HEK293 (cell line): ENCODE results near the gene TMEM213.

ENCODE experiments used
- CTCF ChIA-PET: fragments of 350-600 bp; formaldehyde crosslinking; extraction: SDS; loops from one replicate; lab custom pipeline; 2021; ENCODE audit warnings: antibody characterized with exemption; lab: Yijun Ruan, JAX
- POLR2A ChIA-PET: fragments of 300-600 bp; formaldehyde crosslinking; extraction: SDS; loops from one replicate; lab custom pipeline; 2020; ENCODE audit warnings: antibody characterized with exemption, inconsistent platforms; lab: Yijun Ruan, JAX
- H3K27ac ChIP-seq: fragments of 200-500 bp; sonication (Bioruptor generic); 2 replicates; pipeline ENCODE4 v1.5.1; 2014; ENCODE audit warnings: low read depth, low read length, control low read depth, inconsistent platforms; ENCODE audit errors: extremely low read depth
- H3K36me3 ChIP-seq, 2 experiments: fragments of 200-500 bp in 1 of 2; sonication (Bioruptor generic) in 1 of 2; 1 replicate in 1 of 2; 2 replicates in 1 of 2; pipeline ENCODE4 v1.5.1; 2014 to 2017; ENCODE audit warnings: inconsistent platforms in 2 of 2, low read length in 2 of 2; ENCODE audit not compliant: control insufficient read depth in 2 of 2, insufficient read depth in 1 of 2
- H3K4me1 ChIP-seq: fragments of 200-500 bp; sonication (Bioruptor generic); 2 replicates; pipeline ENCODE4 v1.5.1; 2014; ENCODE audit warnings: mild to moderate bottlenecking, low read length, inconsistent platforms; ENCODE audit not compliant: control insufficient read depth, insufficient read depth
- H3K4me3 ChIP-seq: 2 replicates; pipeline ENCODE4 v1.5.1; 2011; ENCODE audit warnings: low read depth, mild to moderate bottlenecking, control low read depth, low read length, moderate library complexity
- H3K9me3 ChIP-seq: fragments of 200-500 bp; sonication (Bioruptor generic); 2 replicates; pipeline ENCODE4 v1.5.1; 2014; ENCODE audit warnings: low read depth, low read length, inconsistent platforms; ENCODE audit not compliant: control insufficient read depth, insufficient read depth
- BCL11B ChIP-seq: fragments of 450-650 bp; formaldehyde crosslinking; IDR thresholded peaks from 2 replicates; pipeline ENCODE4 v1.5.1; 2016; ENCODE audit warnings: low read depth, missing biosample characterization, missing genetic modification characterization
- KLF1 ChIP-seq: fragments of 450-650 bp; formaldehyde crosslinking; IDR thresholded peaks from 2 replicates; pipeline ENCODE4 v1.5.1; 2016; ENCODE audit warnings: missing biosample characterization, missing genetic modification characterization
- MZF1 ChIP-seq: fragments of 450-650 bp; formaldehyde crosslinking; IDR thresholded peaks from 2 replicates; pipeline ENCODE4 v1.5.1; 2017; ENCODE audit warnings: missing biosample characterization, missing genetic modification characterization, borderline replicate concordance
- OSR2 ChIP-seq: fragments of 450-650 bp; formaldehyde crosslinking; IDR thresholded peaks from 2 replicates; pipeline ENCODE4 v1.5.1; 2016; ENCODE audit warnings: missing biosample characterization, missing genetic modification characterization
- OVOL3 ChIP-seq: fragments of 450-650 bp; formaldehyde crosslinking; IDR thresholded peaks from 2 replicates; pipeline ENCODE4 v1.5.1; 2016; ENCODE audit warnings: missing biosample characterization, missing genetic modification characterization
- REPIN1 ChIP-seq: fragments of 450-650 bp; formaldehyde crosslinking; IDR thresholded peaks from 2 replicates; pipeline ENCODE4 v1.5.1; 2017; ENCODE audit warnings: missing biosample characterization, missing genetic modification characterization, low read depth
- SCRT2 ChIP-seq: fragments of 450-650 bp; formaldehyde crosslinking; IDR thresholded peaks from 2 replicates; pipeline ENCODE4 v1.5.1; 2016; ENCODE audit warnings: missing biosample characterization, missing genetic modification characterization
- YY2 ChIP-seq: fragments of 450-650 bp; formaldehyde crosslinking; IDR thresholded peaks from 2 replicates; pipeline ENCODE4 v1.5.1; 2016; ENCODE audit warnings: missing biosample characterization, missing genetic modification characterization
- ZBTB10 ChIP-seq: fragments of 450-650 bp; formaldehyde crosslinking; IDR thresholded peaks from 2 replicates; pipeline ENCODE4 v1.5.1; 2016; ENCODE audit warnings: missing biosample characterization, missing genetic modification characterization
- ZFP37 ChIP-seq: fragments of 450-650 bp; formaldehyde crosslinking; IDR thresholded peaks from 2 replicates; pipeline ENCODE4 v1.5.1; 2016; ENCODE audit warnings: missing biosample characterization, missing genetic modification characterization
- ZNF169 ChIP-seq: fragments of 450-650 bp; formaldehyde crosslinking; IDR thresholded peaks from 2 replicates; pipeline ENCODE4 v1.5.1; 2016; ENCODE audit warnings: missing biosample characterization, missing genetic modification characterization
- ZNF175 ChIP-seq: fragments of 450-650 bp; formaldehyde crosslinking; IDR thresholded peaks from 2 replicates; pipeline ENCODE4 v1.5.1; 2016; ENCODE audit warnings: missing biosample characterization, missing genetic modification characterization
- ZNF239 ChIP-seq: fragments of 450-650 bp; formaldehyde crosslinking; IDR thresholded peaks from 2 replicates; pipeline ENCODE4 v1.5.1; 2016; ENCODE audit warnings: missing biosample characterization, missing genetic modification characterization
- ZNF266 ChIP-seq: fragments of 450-650 bp; formaldehyde crosslinking; IDR thresholded peaks from 2 replicates; pipeline ENCODE4 v1.5.1; 2016; ENCODE audit warnings: missing biosample characterization, missing genetic modification characterization, low read depth
- ZNF473 ChIP-seq: fragments of 450-650 bp; formaldehyde crosslinking; IDR thresholded peaks from 2 replicates; pipeline ENCODE4 v1.5.1; 2017; ENCODE audit warnings: missing biosample characterization, missing genetic modification characterization
- ZNF488 ChIP-seq: fragments of 450-650 bp; formaldehyde crosslinking; IDR thresholded peaks from 2 replicates; pipeline ENCODE4 v1.5.1; 2016; ENCODE audit warnings: missing biosample characterization, missing genetic modification characterization
- ZNF548 ChIP-seq: fragments of 450-650 bp; formaldehyde crosslinking; IDR thresholded peaks from 2 replicates; pipeline ENCODE4 v1.5.1; 2016; ENCODE audit warnings: missing biosample characterization, missing genetic modification characterization
- ZNF792 ChIP-seq: fragments of 450-650 bp; formaldehyde crosslinking; IDR thresholded peaks from 2 replicates; pipeline ENCODE4 v1.5.1; 2016; ENCODE audit warnings: missing biosample characterization, missing genetic modification characterization
- TF ChIP-seq, protein P1 (sequence below): fragments of 450-650 bp; formaldehyde crosslinking; IDR thresholded peaks from 2 replicates; pipeline ENCODE4 v1.5.1; 2016; ENCODE audit warnings: missing biosample characterization, missing genetic modification characterization

Gene TMEM213

DNA sequence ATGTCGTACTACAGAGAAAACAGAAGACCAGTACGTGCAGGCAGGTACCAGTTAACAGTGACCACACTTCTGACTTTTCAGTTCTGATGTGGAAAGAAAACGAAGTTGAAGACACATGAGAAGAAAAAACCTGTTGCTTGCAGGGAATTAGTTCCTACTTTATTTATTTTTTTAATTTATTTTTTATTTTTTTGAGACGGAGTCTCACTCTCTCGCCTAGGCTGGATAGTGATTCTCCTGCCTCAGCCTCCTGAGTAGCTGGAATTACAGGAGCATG is 74.0 kb downstream of the TMEM213 start:
- no peaks in the 10 kb centered on the region for H3K4me1 ChIP-seq
- TF ChIP-seq YY2 (tag by site-specific recombination) (no peak), ZNF792 (tag by site-specific recombination) (no peak), ZNF548 (tag by site-specific recombination) (no peak), ZNF473 (tag by site-specific recombination) (no peak), MZF1 (tag by site-specific recombination) (no peak), SCRT2 (tag by site-specific recombination) (peak; percentile 69), OVOL3 (tag by site-specific recombination) (no peak)
- POLR2A ChIA-PET: no interaction called here
- H3K36me3 ChIP-seq: peaks cover 4 to 31% of the 10 kb centered on the region in 2 experiments; a peak in 2 of 3 replicates
- no peaks in the 10 kb centered on the region for H3K9me3 ChIP-seq
- CTCF ChIA-PET: interaction anchor here (0.6 to 1.0 kb wide), 2 partner anchors 168 to 710 kb away, joined by 3 to 5 read pairs; no protein-coding TSS in a partner anchor
- no peak overlapping the region for H3K27ac ChIP-seq
- H3K4me3 ChIP-seq: no peak overlapping the region

- ChIA-PET POLR2A (no interaction called here), CTCF (interaction anchor here (0.7 kb wide), 1 partner anchor 186 kb away, joined by 3 read pairs; no protein-coding TSS in a partner anchor)
- Histone ChIP-seq H3K9me3 (no peaks in the 10 kb centered on the region), H3K36me3 (peaks cover 0 to 31% of the 10 kb centered on the region in 2 experiments; a peak in 2 of 3 replicates), H3K4me3 (no peak overlapping the region), H3K4me1 (no peaks in the 10 kb centered on the region), H3K27ac (no peak overlapping the region)
- TF ChIP-seq KLF1 (peak; percentile 75), ZNF169 (tag by site-specific recombination) (no peak)
- TF ChIP-seq, protein P1, sequence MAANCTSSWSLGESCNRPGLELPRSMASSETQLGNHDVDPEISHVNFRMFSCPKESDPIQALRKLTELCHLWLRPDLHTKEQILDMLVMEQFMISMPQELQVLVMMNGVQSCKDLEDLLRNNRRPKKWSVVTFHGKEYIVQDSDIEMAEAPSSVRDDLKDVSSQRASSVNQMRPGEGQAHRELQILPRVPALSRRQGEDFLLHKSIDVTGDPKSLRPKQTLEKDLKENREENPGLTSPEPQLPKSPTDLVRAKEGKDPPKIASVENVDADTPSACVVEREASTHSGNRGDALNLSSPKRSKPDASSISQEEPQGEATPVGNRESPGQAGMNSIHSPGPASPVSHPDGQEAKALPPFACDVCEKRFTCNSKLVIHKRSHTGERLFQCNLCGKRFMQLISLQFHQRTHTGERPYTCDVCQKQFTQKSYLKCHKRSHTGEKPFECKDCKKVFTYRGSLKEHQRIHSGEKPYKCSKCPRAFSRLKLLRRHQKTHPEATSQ: no peak
Measured at GRCh38 chr7:138872576-138872975, 74.8 kb downstream of the TMEM213 start.

DNA sequence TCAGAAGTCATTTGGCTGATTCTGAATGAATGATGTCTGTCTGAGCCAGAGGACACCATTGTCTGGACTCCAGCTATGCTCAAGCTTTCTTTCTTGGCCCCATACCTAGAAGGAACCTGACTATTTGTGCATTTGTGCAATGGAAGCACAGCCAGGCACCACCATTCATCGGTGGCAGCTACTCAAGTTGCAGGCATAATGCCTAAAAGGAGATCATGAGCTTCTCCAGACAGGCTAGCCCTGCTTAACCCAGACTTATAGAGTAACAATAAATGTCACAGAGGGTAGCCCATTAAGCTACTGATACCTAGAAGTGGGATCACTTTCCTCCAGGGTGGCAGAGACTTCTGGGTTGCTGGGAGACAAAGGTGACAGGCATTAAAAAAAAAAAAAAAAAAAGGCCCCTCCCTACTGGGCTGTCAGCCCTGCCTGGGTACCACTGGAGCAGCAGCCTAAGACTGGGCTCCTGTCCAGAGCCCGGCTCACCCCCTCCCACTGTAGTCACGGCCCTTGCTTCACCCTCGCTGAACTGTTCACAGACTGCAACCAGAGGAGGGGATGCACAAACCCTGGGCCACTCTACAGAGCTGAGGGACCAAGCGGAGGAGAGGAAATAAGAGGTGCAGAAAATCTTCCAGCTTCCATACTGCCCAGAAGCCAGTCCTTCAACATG is 75.6 kb downstream of the TMEM213 start:
- POLR2A ChIA-PET: no interaction called here

GRCh38 chr7:138875794-138876193 is 78.0 kb downstream of the TMEM213 start:
- ChIA-PET CTCF (interaction anchor here (1.6 to 2.6 kb wide), 3 partner anchors 10 to 199 kb away, joined by 6 to 20 read pairs (median 16); no protein-coding TSS in a partner anchor), POLR2A (no interaction called here)
- Histone ChIP-seq H3K9me3 (no peaks in the 10 kb centered on the region), H3K27ac (no peak overlapping the region), H3K36me3 (peaks cover 0 to 19% of the 10 kb centered on the region in 2 experiments; a peak in 1 of 3 replicates), H3K4me3 (no peak overlapping the region), H3K4me1 (no peaks in the 10 kb centered on the region)
- TF ChIP-seq OSR2 (tag by site-specific recombination) (peak; percentile 14; the same call in 1 of the 2 replicates), ZBTB10 (tag by site-specific recombination) (no peak)

More for the DNA sequence above, 75.6 kb downstream of the TMEM213 start:
- CTCF ChIA-PET: interaction anchor here (0.5 to 2.4 kb wide), 2 partner anchors 13 to 16 kb away, joined by 3 to 20 read pairs; no protein-coding TSS in a partner anchor
- Histone ChIP-seq H3K27ac (no peak overlapping the region), H3K36me3 (peaks cover 0 to 25% of the 10 kb centered on the region in 2 experiments; a peak in 1 of 3 replicates), H3K9me3 (no peaks in the 10 kb centered on the region), H3K4me3 (no peak overlapping the region), H3K4me1 (no peaks in the 10 kb centered on the region)
- TF ChIP-seq OSR2 (tag by site-specific recombination) (peak; percentile 32; the same call in 1 of the 2 replicates), ZNF239 (no peak), BCL11B (tag by site-specific recombination) (no peak), ZNF488 (tag by site-specific recombination) (no peak), ZFP37 (tag by site-specific recombination) (no peak), ZNF175 (no peak), REPIN1 (tag by site-specific recombination) (no peak), ZNF266 (no peak)
